SU-DHL-6 (cell line): ENCODE measurements around the gene CNBD2.
"Not testable (repeated sequence)": the region's sequence is repeated elsewhere in the genome, so short reads cannot be mapped to it uniquely, and the experiment has no call there.

Source experiments
- CTCF ChIP-seq: fragments of 200-600 bp; sonication (generic); IDR thresholded peaks from one replicate; pipeline ENCODE4 v1.5.1; 2017; ENCODE audit warnings: antibody characterized with exemption, mild to moderate bottlenecking, low read length, moderate library complexity; ENCODE audit not compliant: insufficient read depth, poor library complexity, severe bottlenecking
- EZH2phosphoT487 ChIP-seq: fragments of 200-600 bp; sonication (generic), shearing (Covaris generic); conservative IDR thresholded peaks from 2 replicates; pipeline ENCODE4 v1.6.1; 2018; ENCODE audit warnings: mild to moderate bottlenecking, antibody characterized with exemption, low read length, moderate library complexity, mixed read lengths

DNA sequence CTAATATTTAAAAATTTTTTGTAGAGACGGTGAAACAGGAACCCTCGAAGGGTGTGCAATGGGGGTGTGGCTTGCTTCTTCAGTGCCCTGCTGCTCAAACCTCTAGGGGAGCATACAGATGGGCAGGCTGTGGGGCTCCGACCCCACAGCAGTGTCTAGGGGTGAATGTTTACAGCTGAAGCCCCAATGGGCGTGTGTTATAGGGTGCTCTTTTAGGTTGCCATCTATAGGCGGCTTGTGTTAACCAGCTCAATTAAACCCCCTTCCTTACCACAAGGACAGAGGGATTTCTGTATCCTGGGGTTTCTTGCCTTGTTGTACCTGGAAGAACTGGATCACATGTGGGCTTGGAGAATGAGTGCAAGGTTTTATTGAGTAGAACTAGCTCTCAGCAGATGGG lies 109.4 kb downstream of the CNBD2 start:
- not testable (repeated sequence) for TF ChIP-seq CTCF, EZH2phosphoT487
